ENCODE data around the gene ZNF76.
"Not testable (repeated sequence)": the region's sequence is repeated elsewhere in the genome, so short reads cannot be mapped to it uniquely, and the experiment has no call there.

The ZNF76 gene

DNA sequence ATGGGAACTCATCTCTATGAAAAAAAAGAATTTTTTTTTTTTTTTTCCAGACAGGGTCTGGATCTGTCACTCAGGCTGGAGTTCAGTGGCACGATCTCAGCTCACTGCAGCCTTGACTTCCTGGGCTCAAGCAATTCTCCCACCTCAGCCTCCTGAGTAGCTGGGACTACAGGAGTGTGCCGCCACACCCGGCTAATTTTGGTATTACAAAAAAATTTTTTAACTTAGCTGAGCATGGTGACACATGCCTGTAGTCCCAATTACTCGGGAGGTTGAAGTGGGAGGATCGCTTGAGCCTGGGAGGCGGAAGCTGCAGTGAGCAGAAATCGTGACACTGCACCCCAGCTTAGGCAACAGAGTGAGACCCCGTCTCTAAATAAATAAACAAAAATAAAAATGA lies 45.6 kb downstream of the ZNF76 start:
- DNase-seq: no peak

GRCh38 chr6:35307138-35307537 lies 47.6 kb downstream of the ZNF76 start:
- DNase-seq: not testable (repeated sequence)

GRCh38 chr6:35308543-35308942 lies 49.0 kb downstream of the ZNF76 start:
- not testable (repeated sequence) for DNase-seq

DNA sequence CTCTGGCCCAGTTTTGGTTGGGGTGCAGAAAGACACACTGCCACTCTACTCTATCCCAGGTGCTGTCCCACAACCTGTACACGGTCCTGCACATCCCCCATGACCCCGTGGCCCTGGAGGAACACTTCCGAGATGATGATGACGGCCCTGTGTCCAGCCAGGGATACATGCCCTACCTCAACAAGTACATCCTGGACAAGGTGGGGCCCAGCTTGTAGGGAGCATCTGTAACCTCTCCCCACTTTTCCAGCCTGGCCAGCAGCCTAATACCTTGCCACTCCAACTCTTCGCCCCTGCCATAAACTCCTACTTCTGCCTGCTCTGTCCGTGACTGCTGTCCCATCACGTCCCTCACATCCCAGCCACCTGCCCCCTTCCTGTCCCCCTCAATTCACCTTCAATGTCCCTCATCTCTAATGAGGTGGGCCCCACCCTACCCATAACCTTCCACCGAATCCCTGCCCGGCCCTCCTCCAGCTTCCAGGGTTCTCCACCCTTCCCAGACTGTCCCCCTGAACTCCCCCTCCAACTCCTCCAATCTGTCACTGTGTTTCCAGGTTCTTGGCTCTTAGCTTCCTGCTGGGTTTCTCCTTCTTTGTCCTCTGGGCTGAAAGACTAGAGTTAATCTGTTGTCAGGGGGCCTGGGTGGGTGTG lies 50.2 kb downstream of the ZNF76 start:
- no peak for DNase-seq

DNA sequence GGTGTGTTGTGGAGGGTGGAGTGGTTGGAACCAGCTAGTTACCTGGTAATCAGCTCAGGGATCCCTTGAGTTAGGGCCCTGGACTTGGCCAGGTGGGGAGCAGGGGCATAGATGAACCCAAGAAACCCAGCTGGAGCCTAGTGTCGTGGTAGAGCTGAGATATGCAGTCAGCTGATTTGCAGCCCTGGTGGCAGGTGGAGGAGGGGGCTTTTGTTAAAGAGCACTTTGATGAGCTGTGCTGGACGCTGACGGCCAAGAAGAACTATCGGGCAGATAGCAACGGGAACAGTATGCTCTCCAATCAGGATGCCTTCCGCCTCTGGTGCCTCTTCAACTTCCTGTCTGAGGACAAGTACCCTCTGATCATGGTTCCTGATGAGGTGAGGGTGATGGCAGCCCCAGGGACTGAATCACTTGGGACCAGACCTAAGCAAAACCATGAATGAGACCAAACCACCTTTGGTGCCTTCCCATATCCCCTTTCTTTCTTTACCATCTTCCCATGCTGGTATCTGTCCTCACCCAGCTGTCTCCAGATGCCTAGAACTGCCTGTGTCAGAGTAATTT lies 50.8 kb downstream of the ZNF76 start:
- DNase-seq: no peak

DNA sequence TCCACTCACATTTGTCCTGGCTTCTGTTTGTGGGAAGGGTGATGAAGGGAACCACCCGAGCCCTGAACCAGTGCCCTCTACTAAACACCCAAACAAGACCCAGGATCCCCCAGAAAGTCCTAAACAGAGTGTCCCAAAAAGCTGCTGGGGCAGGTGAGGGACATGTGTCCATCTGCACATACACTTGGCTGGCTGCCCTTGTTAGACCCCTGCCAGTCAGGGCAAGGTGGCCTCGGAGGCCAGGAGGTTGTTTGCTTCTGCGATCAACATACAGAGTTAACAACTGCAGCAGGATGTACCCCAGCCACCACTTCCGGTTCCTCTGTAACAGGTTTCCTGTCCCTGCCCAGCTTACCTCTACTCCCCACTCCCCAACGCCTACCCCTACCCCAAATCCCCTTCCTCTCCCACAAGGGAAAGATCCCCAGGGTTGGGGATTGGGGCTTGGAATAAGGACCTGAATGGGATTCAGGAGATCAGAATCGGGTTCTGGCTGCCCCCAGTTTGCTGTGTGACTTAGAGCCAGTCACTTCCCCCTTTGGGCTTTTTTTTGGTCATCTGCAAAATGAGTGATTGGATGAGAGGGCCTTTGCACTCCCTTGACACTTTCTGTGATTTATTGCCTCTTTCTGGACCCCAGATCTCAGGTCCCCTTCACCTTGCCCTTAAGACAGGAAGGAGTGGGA lies 52.0 kb downstream of the ZNF76 start:
- no peak for DNase-seq

GRCh38 chr6:35312076-35312800 lies 52.7 kb downstream of the ZNF76 start:
- no peak for DNase-seq

GRCh38 chr6:35312807-35313206 lies 53.3 kb downstream of the ZNF76 start:
- DNase-seq: no peak

- DNase-seq: no peak
Measured at GRCh38 chr6:35317483-35318195, 58.1 kb downstream of the ZNF76 start.

GRCh38 chr6:35318196-35319171 lies 58.9 kb downstream of the ZNF76 start:
- DNase-seq: peak; percentile 74

DNA sequence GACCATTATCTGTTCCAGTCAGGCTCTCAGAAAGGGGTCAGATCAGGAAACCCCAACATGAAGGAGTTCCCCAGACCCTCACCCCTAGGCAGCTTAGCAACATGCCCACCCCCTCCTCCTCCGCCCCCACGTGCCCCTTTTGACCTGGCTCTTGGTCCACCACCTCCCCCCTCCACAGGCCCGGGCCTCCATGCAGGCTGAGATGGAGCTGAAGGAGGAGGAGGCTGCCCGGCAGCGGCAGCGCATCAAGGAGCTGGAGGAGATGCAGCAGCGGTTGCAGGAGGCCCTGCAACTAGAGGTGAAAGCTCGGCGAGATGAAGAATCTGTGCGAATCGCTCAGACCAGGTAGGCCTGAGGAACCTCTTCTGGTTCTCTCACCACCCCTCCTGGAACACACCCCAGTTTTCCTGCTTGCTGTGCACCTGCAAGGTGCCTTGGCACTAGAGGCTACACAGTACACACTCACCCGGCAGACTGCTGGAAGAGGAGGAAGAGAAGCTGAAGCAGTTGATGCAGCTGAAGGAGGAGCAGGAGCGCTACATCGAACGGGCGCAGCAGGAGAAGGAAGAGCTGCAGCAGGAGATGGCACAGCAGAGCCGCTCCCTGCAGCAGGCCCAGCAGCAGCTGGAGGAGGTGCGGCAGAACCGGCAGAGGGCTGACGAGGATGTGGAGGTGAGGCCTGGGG lies 60.0 kb downstream of the ZNF76 start:
- no peak for DNase-seq

- no peak for DNase-seq
Measured at GRCh38 chr6:35320031-35320410, 60.5 kb downstream of the ZNF76 start.

DNA sequence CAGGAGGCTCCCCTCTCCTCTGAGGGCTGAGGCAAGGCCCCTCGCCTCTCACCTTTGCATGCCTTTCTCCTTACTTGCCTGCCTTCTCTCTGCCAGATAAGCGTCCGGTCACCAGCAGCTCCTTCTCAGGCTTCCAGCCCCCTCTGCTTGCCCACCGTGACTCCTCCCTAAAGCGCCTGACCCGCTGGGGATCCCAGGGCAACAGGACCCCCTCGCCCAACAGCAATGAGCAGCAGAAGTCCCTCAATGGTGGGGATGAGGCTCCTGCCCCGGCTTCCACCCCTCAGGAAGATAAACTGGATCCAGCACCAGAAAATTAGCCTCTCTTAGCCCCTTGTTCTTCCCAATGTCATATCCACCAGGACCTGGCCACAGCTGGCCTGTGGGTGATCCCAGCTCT lies 61.6 kb downstream of the ZNF76 start:
- DNase-seq: no peak

DNA sequence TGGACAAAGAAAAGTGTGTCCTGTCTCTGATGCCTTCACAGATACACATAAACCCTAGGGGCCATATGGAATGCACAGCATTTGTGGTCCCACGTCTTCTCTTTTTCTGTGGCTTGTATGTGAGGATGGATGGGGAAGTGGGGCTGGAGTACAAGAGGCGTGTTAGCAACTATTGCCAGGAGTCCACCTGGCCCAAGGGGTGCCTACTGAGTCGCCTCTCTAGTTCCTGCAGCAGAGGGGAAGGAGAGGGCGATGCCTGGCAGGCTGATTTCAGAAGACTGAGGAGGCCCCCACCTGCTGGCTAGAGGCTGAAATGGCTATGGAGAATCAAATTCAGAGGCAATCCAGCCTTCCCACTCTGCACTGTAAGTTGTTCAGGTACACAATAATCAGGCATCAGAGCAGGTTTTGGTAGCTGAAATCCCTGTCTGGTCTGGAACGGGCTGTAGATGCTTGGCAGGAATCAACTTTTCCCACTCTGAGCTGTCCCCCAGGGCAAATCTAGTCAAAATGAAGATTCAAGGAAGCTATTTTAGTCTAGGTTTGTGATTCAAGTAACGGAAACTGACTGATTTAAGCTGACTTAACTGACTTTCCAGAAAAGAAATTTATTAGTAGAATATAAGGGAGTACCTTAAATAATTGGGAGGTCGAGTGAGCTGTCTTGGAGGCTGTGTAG lies 68.0 kb downstream of the ZNF76 start:
- DNase-seq: peak; percentile 17

GRCh38 chr6:35328108-35328723 lies 68.7 kb downstream of the ZNF76 start:
- DNase-seq: no peak

DNA sequence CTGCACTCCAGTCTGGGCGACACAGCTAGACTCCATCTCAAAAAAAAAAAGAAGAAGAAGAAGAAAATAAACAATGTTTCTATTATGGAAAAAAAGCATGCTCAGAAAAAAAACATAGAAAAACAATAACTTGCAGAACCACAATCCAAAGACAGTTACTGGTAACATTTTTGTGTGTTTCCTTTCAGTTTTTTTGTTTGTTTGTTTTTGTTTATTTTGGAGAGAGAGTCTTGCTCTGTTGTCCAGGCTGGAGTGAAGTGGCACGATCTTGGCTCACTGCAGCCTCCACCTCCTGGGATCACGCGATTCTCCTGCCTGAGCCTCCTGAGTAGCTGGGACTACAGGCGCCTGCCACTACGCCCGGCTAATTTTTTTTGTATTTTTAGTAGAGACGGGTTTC lies 69.4 kb downstream of the ZNF76 start:
- not testable (repeated sequence) for DNase-seq

DNA sequence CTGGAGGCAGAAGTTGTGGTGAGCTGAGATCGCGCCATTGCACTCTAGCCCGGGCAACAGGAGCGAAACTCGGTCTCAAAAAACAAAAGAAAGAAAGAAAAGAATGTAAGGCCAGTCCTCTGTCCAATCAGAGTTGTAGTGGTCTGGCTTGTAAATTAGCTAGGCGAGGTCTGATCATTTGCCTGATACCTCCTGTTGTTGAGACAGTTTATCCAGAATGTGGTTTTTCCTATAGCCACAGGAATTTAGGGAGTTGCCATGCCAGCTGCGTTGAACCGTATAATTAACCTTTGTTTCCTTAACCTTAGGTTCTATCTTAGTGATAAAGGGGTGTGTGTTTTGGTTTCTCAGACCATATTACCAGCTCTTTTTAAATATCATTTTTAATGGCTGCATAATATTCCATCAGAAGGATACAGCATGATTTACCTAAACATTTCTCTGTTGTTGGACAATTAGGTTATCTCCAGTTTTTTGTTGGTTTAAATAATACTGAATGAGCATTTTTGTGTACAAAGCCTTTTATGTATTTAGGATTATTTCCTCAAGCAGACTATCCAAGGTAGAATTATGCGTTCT lies 71.1 kb downstream of the ZNF76 start:
- no peak for DNase-seq

- DNase-seq: peak; percentile 54
Measured at GRCh38 chr6:35332074-35332887, 72.7 kb downstream of the ZNF76 start.

DNA sequence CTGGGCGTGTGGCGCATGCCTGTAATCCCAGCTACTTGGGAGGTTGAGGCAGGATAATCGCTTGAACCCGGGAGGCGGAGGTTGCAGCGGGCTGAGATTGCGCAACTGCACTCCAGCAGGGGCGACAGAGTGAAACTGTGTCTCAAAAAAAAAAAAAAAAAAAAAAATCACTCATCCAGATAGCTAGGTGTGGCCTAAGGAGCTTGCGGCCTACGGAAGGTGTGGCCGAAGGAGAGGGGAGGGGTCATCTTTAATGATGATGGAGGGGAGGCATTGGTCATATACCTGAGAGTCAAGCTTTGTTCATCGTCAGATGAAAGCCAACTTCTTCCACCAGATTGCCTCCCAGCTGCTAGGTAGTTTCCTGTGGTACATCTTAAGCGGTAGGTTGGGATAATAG lies 82.0 kb downstream of the ZNF76 start:
- no peak for DNase-seq

Measured in NCI-H1092 treated with DMSO at 0.1 percent for 48 hours (cell line).